CD4-positive, alpha-beta T cell treated with Interleukin-17A for 4 hours (primary cell): ENCODE results near the gene CLCNKA.
A peak's percentile ranks its signal among the peaks of the same experiment; 100 is the strongest.

Source experiments
- DNase-seq: peaks from one replicate; pipeline ENCODE4 v3.0.0-alpha.2; 2020; ENCODE audit warnings: mixed read lengths

Gene CLCNKA

DNA sequence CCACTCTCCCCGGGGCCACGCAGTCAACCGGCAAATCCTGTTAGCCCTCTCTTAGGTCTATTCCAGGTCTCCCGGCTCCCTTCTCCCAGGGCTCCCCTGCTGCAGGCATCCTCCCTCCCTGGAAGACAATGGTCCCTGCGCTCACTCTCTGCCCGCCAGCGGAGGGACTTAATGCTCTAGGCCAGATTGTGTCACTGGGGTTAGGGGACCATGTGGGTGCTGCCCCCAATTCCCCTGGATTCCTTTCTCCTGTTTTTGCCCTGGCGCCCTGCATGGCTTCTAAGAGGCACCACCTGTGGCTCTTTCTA is 43.4 kb downstream of the CLCNKA start:
- DNase-seq: no peak

DNA sequence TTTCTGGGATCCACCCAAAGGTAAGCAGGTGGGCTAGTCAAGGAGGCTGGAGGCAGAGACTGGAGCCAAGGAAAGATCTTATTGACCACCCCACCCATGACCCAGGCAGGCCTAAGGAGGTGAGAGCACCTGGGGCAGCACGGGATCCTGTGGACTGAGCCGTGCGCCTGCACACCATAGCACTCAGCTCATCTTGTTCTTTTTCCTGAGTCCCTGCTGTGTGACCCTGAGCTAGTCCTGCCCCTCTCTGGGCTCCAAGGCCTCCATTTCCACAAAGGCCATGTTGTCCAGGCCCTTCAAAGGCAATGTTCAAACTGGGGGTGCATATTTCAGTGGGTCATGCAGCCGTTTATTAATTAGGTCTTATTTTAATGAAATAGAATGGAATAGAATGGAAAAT is 44.4 kb downstream of the CLCNKA start:
- DNase-seq: no peak

DNA sequence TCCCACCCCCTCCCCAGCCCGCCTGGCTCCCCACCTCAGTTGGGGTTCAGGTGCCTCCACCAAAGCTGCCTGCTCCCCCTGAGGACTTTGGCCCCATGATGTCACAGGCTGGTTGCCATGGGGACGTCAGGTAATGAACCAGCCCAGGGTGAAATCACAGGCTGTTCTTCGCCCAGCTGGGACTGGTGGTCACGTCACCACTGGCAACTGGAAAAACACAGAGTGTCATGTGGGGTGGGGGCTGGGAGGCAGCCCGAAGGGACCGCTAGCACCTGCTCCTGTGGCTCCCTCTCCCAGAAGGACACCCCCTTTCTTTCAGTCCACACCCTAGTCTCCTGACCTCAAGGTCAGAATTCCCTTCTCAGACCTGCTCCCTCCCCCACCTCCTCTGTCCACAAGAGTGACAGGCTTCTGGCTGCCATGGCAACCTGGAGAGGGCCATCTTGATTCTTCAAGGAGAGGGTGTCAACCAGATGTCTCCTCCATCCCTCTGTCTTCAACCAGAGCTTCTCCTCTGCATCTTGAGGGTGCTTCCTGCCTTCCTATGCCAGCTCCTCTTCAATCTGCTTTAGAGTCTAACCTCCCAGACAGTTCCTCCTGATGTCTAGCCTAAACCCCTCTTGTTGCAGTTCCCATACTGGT is 45.4 kb downstream of the CLCNKA start:
- DNase-seq: no peak

DNA sequence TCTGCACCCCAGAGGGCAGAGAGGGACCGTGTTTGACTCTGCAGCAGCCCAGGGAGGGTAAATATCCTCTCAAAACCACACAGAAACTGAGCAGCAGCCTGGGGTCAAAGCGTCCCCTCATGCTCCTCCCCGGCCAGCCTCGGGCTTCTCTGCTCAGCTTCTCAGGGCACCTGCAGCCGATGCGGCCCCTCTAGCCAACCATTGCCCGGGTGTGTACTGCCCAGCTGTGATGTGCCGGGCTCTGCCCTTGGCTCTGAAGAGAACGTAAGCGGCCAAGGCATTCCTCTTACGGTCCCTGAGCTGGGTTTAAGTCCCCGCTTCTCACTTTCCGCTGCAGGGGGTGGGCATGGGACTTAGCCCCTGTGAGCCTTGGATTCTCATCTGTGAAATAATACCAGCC is 46.1 kb downstream of the CLCNKA start:
- no peak for DNase-seq

DNA sequence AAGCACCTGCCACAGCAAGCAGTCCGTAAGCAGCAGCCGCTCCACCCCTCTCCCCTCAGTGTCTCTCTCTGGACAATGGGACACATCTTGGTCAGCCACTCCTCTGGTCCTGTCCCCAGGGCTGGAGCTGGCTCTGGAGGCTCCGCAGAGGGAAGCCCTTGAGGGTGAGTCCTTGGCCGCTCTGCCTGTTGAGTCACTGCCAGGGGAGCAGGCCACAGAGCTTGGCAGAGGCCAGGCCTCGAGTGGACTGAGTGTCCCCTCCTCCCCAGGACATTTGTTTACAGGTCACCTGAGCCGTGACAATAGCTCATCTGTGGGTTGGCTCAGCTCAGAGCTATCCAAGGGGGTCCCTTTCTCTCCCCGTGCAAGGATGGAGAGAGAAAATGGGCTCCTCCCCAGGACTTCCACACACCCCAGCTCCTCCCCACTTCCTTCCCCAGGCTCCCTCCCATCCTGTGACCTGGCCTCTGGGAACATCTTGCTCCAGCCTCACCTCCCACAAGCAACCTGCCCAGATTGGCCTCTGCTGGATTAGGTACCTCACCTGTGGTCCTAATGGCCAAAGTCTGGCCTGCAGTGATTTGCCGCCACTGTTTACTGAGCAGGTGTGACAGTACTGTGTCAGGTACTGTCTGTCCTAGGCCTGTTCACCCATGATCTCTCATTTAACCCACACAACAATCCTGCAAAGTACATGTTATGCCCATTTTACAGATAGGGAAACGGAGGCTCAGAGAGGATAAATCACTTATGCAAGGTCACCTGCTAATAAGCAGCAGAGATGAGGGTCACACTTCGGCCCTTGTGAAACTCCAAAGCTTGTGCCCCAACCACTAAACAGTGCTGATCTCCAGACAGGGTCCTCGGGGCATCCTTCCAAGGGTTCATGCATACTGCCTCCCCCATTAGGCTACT is 46.8 kb downstream of the CLCNKA start:
- no peak for DNase-seq

DNA sequence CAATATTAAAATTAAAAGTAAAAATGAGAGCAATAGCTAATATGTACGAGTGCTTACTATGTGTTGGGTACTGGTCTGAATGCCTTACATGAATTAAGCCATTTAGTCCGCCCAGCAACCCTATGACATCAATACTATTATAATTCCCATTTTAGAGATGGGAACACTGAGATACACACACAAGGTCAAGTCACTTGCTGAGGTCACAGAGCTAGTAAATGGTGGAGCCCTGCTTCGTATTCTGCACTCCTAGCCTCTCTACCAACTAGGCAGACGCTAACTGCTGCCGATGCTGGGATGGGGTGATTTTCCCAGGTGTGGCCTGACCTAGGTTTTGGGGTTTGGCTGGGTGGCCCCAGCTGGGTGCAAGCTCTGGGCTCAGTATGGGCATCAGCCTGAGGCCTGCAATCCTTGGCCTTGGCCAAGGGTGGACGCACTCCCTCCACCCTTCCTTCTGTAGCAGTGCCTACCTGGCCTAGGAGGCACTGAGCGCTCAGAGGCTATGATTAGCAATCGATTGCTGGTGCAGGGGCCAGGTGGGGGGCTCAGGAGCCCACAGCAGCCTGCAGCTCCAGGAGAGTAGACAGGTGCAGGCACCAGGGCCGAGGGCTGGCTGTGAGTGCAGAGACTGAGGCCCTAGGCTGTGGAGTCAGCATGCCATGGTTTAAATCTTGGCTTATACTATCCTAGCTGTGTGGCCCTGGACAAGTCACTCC is 49.0 kb downstream of the CLCNKA start:
- DNase-seq: no peak

DNA sequence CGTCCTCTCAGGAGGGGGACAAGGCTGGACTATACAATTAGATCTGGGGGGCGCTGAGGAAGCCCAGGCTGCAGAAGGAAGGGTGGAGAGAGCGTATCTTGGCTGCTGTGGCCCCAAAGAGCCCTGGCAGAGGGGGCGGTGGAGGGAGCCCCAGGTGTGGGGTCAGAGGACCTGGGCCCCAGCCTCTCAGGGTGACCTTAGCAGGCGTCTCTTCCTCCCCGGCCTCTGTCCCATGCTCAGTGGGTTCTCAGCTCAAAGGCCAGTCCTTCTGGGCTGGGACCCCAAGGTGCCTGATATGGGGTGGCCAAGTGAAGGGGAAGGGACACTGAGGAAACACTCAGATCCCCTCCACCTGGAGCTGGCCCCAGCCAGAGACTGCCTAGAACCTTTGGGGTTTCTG is 49.8 kb downstream of the CLCNKA start:
- DNase-seq: no peak

DNA sequence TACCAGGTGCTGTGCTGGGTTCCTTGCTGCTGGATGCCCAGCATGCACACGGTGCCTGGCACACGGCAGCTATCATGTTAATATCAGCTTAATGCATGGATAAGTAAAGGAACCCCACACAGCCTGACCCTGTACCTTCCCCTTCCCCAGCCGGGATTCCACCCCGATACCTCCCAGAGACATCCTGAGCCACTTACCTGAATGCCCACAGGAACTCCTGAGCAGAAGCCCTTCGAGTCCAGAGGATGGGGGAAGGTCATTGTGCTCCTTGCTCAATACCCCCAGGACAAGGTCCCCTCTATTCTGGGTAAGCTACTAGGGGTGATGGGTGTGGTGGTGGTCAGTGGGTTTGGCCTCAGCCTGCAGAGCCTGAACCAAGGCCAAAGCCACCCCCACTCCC is 50.3 kb downstream of the CLCNKA start:
- no peak for DNase-seq

DNA sequence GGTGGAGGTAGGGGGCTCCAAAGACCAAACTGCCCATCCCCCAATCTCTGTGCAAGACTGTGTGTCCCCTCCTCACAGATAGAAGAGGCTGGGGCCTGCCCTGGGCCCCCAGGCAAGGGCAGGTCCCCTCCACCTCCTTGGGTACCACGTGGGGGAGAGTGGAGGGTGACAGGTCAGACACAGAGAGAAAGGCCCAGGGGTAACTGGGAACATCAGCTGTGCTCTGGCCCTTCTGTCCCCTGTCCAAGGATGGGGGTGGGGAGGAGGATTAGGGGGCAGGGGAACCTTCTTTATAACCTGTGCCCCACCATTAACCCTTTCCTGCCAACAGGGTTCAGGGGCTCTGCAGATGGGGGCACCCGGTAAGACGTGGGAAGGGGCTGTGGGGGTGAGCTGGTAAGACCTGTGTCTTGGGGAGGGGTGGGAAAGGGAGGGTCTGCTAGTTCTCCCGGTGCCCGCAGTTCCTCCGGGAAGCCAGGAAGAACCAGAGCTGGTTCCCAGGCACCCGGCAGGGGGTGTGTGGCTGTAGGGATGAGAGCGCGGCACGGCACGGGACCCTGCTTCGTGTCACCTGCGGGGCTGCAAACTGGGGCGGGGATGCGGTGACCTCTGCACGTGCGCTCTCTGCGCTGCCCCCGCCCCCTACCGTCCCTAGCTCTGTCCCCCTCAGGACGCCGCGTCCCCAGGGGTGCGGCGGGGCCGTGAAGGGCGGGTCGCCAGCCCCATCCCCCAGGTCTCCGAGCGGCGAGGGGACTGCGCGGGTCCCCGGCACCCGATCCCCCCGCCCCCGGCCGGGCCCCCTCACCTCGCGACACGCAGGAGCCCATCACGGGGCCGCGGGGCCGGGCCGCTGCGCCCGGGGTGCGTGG is 51.0 kb downstream of the CLCNKA start:
- DNase-seq: no peak

DNA sequence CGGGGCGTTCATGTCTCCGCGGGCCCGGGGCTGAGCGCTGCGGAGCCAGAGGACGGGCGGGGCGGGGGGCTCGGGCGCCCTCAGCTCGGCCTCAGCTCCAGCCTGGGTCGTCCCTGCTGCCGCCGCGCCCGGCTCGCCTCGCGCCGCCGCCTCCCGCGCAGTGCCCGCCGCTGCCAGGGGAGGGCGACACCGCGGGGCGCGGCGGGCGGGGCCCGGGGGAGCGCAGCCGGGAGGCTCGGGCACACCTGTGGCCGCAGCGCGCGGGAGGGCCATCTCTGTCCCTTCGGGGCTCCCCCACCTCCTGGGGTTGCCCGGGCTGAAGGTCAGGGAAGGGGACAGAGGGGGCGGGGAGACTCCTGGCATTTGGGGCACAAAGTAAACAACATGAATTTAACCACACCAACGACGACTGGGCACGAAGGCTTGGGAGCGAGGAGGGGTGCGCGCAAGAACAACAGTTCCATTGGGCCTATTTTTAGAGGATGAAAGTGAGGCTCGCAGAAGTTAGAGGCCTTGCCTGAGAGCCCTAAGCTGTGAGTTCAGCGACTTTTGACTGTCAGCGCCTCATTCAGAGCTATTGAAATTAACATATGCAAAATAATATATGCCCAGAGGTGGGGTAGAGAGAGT is 51.8 kb downstream of the CLCNKA start, which contains the start of gene FAM131C:
Gene FAM131C, minus strand, starts transcription at position 162 of the 630 bp plus-strand sequence. CDS start 209 bp downstream, outside the sequence.
- DNase-seq: peak; percentile 56

DNA sequence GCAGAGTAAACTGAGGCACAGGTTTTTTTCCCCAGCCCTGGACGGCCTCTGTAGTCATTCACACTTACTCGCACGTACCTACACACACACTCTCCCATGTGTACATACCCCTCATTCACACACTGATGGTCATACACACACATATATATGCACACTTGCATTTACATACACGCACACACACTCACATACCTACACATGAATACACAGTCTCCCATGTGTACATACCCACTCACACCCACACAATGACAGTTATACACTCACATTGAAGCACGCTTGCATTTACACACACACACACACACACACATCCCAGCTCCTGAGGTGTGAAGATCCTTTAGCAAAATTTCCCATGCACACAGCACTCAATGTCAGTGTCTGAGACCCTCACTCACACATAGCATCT is 52.4 kb downstream of the CLCNKA start:
- no peak for DNase-seq

DNA sequence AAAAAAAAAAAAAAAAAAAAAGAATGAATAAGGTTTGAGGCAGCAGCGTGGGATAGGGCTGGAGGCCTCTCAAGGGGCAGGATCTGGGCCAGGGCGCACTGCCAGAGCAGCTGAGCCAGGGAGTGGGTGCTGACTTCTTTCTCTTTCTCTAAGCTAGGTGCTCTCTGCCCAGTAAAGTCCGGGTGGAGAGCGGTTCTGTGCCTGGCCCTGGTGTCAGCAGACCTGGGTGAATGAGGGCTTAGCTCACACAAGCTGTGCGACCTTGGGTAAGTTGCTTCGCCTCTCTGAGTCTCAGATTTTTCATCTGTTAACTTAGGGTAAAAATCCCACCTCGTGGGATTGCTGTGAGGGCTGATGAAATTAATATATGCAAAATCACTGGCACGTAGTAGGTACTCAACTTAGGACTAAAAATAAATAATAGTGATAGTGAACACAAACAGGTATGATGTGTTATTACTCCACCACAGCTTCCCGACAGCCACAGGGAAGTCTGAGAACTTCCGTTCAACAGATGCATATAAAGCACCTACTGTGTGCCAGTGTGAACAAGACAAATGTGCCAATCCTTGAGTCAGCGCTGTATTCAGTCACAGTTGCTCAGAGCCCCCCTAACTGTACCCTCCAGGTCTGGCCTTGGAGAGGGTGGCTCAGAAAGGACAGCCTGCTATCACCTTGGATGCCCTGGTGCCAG is 53.6 kb downstream of the CLCNKA start:
- DNase-seq: no peak

DNA sequence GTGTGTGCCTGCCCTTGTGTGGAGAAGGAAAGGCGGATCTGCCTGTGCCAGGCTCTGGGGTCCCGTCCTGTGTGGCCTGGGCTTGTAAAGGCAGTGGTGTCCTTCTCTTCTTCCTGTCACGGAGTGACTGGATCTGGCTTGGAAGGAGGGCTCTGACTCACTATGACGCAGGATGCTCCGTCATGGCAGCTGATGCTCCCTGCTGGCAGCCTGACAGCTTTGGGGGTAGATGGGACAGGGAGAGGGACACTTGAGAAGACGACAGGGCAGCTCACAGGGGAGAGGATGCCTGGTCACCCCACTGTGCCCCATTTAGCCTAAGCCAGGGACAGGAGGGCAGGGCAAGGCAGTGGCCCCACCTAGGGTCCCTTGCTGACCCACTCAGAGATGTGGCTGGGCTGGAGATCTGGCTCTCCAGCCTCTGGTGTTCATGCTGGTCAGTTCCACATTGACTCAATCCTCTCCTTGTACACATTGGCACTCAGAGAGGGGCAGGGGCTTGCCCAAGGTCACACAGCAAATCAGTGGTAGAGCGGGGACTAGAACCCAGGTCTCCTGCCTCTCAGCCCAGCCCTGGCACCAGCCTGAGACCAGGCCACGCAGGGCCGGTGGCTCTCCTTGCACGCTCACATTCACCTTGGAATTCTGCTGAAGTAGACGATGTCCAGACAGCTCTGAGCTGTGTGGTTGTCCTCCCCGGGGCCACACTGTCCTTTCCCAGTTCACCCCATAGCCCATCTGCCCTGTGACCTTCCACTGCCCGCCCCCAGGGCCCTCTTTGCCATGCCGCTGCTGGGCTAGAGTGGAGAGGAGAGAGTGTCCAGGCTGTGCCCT is 54.4 kb downstream of the CLCNKA start:
- no peak for DNase-seq

DNA sequence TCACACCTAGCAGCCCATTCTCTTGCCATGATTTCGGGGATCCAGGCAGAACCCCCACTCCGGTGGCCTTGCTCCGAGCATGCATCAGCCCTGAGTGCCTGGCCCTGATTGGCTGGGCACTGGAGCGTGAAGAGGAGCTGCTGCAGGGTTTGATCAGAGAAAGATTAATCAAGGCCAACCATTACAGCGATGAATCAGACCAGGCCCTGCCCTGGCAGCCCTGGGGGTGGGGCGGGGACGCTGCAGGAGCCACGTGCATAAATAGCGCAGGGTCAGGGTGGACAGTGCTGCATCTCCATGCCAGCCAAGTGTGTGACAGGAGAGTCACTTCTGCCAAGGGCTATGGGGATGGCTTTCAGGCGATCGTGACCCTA is 55.0 kb downstream of the CLCNKA start:
- no peak for DNase-seq

DNA sequence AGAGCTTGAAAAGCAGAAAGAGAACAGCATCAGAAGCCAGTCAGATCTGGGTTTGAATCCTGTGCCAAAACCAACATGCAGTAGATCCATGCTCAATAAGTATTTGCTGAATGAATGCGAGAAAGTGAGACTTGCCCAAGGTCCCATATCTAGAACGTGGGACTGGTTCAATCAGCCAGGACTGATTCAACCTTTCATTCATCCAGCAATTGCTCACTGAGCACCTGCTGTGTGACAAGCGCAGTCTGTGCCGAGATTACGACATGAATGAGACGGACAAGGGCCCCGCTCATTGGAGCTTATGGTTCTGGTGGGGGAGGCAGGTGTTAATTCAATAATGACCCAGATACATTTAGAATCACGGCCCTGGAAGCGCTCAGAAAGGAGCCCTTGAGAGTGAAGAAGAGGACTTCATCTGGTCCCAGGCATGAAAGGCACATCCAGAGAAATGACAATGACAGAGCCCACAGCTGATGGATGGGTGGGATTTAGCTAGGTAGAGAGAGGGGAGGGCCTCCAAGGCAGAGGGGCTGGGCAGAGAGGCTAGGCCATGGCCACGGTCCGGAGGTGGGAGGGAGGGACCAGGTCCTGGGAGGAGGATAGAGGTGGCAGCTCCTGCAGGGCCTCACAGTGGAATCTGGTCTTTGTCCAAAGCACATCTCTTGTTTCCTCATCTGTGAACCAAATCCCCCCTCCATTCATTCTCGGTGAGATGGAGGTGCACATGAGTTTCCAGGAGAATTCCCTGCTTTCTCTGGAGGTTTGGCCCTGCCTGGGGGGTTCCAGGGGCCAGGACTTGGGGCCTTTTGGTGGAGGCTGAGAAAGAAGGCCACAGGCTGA is 55.8 kb downstream of the CLCNKA start:
- DNase-seq: no peak

DNA sequence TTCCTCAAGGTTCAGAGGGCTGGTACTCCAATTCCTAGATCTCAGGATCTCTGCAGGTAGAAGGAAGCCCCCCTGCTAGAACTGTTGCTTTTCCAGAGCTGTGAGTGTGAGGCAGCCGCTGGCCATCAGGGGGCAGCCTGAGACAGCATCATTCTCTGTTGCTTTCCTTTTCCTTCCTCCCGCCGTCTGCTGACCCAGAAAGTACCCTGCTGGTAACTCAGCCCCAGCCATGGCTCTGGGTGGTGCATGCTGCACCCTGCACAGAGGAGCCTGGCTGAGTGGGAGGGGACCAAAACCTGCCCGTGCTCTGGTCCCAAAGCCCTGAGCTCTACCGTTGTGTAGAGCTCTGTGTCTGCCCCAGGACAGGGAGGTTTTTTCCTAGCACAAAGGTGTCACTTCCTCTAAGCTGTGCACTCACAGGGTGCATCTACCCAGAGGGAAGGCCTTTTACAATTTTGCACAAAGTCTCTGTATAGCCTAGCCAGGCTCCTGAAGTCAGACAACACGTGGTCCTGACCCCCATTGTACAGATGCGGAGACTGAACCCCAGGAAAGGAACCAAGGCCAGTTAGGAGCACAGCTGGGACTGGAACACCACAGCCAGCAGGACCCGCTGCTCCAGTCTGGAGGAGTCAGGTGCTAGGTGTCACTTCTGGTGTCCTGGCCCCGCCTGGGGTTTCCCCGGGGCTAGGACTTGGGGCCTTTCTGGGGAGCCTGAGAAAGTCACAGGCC is 57.3 kb downstream of the CLCNKA start:
- DNase-seq: peak; percentile 83

DNA sequence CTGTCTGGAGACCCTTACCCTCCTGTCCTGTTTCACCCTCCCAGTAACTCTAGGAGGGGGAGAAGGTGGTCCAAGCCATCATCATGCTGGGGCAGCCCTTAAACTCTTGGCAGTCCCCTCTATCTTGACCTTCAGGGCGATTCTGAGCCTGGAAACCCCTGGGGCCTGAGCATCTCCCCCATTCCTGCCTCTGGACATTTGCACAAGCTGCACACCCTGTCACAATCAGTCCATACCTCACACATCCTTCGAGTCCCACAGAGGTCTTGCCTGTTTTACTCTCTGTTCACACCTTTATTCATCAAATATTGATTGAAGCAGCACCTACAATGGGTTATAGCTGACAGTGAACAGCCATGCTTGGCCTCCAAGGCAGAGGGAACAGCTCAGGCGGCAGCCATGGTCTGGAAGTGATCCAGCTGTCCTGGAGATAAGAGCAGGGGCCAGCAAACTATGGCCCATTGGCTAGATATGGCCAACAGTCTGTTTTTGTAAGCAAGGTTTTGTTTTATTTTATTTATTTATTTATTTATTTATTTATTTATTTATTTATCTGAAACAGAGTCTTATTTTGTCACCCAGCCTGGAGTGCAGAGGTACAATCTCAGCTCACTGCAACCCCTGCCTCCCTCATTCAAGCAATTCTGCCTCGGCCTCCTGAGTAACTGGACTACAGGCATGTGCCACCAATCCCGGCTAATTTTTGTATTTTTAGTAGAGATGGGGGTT is 58.8 kb downstream of the CLCNKA start:
- no peak for DNase-seq

DNA sequence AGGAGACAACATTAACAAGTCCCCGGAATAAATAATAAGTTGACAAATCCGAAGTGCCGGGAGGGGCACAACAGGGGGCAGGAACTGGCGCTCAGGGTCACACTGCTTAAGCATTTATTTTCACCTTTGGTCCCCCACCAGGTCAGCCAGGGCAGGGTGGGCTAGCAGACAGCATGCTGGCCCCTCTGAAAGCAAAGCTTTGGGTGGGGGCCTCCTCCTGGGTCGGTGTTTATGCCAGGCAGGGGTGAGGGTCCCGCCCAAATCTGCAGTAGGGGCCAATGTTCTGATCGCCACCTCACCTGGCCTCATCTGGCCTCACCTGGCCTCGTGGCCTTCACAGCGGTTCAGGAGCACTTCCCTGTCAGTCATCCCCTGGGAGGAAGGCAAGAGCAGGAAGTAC is 59.8 kb downstream of the CLCNKA start:
- DNase-seq: no peak
